Measurements from ENCODE around the gene PSMB1.

DNA sequence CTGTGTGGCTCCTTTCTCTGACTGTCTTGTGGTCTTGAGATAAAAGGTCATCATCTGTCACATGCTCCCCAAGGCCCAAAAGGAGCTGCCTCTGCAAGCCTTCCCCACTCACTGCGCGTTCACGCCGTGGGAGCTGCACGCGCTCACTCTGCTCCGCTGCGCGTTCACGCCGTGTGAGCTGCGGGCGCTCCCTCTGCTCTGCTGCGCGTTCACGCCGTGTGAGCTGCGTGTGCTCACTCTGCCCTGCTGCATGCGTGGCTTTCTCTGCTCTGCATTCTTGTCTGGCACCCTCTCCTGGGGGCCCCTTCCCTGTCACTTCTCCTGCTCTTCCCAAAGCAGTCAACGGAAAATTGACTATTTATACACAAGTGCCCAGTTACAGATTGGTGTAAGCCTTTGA is 42.5 kb downstream of the PSMB1 start:
- TF ChIP-seq POLR2A (IDR thresholded peaks at IDR 0.05) = no peak
- TF ChIP-seq, protein P1, sequence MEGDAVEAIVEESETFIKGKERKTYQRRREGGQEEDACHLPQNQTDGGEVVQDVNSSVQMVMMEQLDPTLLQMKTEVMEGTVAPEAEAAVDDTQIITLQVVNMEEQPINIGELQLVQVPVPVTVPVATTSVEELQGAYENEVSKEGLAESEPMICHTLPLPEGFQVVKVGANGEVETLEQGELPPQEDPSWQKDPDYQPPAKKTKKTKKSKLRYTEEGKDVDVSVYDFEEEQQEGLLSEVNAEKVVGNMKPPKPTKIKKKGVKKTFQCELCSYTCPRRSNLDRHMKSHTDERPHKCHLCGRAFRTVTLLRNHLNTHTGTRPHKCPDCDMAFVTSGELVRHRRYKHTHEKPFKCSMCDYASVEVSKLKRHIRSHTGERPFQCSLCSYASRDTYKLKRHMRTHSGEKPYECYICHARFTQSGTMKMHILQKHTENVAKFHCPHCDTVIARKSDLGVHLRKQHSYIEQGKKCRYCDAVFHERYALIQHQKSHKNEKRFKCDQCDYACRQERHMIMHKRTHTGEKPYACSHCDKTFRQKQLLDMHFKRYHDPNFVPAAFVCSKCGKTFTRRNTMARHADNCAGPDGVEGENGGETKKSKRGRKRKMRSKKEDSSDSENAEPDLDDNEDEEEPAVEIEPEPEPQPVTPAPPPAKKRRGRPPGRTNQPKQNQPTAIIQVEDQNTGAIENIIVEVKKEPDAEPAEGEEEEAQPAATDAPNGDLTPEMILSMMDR (IDR thresholded peaks at IDR 0.05) = no peak
- TF ChIP-seq EP300 (IDR thresholded peaks at IDR 0.05) = no peak
- no peak for TF ChIP-seq POLR2AphosphoS5 (IDR thresholded peaks at IDR 0.05)
